Small intestine (tissue), 7 donors: Measurements from ENCODE around the gene ENTPD8. TPM values are rescaled to one million over a fixed set of nuclear protein-coding genes. Genes with fewer than 3 reads are reported as not detected.
"Not testable (repeated sequence)": the region's sequence is repeated elsewhere in the genome, so short reads cannot be mapped to it uniquely, and the experiment has no call there.

Experiments
- DNase-seq, 2 donors: peaks; one replicate each; pipeline versions ENCODE4 v3.0.0 to v3.0.0-alpha.2; 2013
- FAIRE-seq: peaks from 2 replicates; lab custom pipeline; 2012; peaks lifted over from hg19 to GRCh38; lab: Jason Lieb, UNC
- H3K27ac ChIP-seq, 3 donors: one replicate each; pipeline ENCODE4 v1.5.1; 2013; ENCODE audit warnings: low read length in 2 of 3, mild to moderate bottlenecking in 2 of 3, control low read depth in 1 of 3, inconsistent platforms in 1 of 3, low read depth in 1 of 3, moderate library complexity in 1 of 3
- H3K27me3 ChIP-seq, 3 donors: one replicate each; pipeline ENCODE4 v1.6.1; 2013; ENCODE audit warnings: low read length in 3 of 3, inconsistent platforms in 1 of 3; ENCODE audit not compliant: control insufficient read depth in 3 of 3, insufficient read depth in 3 of 3
- H3K36me3 ChIP-seq, 3 donors: one replicate each; pipeline ENCODE4 v1.6.1; 2013; ENCODE audit warnings: low read length in 3 of 3, inconsistent platforms in 1 of 3, low read depth in 1 of 3, mild to moderate bottlenecking in 1 of 3, moderate library complexity in 1 of 3; ENCODE audit not compliant: control insufficient read depth in 3 of 3, insufficient read depth in 2 of 3
- H3K4me1 ChIP-seq, 3 donors: one replicate each; pipeline ENCODE4 v1.6.1; 2013; ENCODE audit warnings: low read length in 2 of 3, inconsistent platforms in 1 of 3, low read depth in 1 of 3, mild to moderate bottlenecking in 1 of 3, moderate library complexity in 1 of 3; ENCODE audit not compliant: control insufficient read depth in 3 of 3, insufficient read depth in 2 of 3
- H3K4me3 ChIP-seq, 3 donors: one replicate each; pipeline ENCODE4 v1.5.1; 2013; ENCODE audit warnings: low read length in 3 of 3, control low read depth in 1 of 3, inconsistent platforms in 1 of 3, low read depth in 1 of 3, mild to moderate bottlenecking in 1 of 3, moderate library complexity in 1 of 3
- H3K9me3 ChIP-seq, 2 donors: one replicate each; pipeline ENCODE4 v1.6.1; 2013; ENCODE audit warnings: low read depth in 1 of 2, low read length in 1 of 2; ENCODE audit not compliant: control insufficient read depth in 2 of 2, insufficient read depth in 1 of 2
- WGBS, 3 donors: extraction: QIAGEN DNeasy Blood & Tissue Kit; methylation state at CpG; one replicate each; pipeline ENCODE4 v1.1.7; 2013; 5-methylcytosine and 5-hydroxymethylcytosine counted together
- polyA plus RNA-seq, 4 donors: library from polyadenylated mRNA; stranded (reverse) in 3 of 4; unstranded in 1 of 4; fragments of 200-250 nt in 3 of 4; fragments of 120-200 nt in 1 of 4; gene quantifications; one replicate each; pipeline versions ENCODE4 v1.2.1 to v1.2.3, GENCODE V29; 2013
- donor health status: healthy with polysubstance abuse.
- donor health status: control.
- donor health status: control.
- donor health status: Bipolar disorder and iron deficiency.
- donor health status: healthy.

ENTPD8 gene
- polyA plus RNA-seq, 4 donors, result 15.9 to 85.4 (median 40.8) TPM

DNA sequence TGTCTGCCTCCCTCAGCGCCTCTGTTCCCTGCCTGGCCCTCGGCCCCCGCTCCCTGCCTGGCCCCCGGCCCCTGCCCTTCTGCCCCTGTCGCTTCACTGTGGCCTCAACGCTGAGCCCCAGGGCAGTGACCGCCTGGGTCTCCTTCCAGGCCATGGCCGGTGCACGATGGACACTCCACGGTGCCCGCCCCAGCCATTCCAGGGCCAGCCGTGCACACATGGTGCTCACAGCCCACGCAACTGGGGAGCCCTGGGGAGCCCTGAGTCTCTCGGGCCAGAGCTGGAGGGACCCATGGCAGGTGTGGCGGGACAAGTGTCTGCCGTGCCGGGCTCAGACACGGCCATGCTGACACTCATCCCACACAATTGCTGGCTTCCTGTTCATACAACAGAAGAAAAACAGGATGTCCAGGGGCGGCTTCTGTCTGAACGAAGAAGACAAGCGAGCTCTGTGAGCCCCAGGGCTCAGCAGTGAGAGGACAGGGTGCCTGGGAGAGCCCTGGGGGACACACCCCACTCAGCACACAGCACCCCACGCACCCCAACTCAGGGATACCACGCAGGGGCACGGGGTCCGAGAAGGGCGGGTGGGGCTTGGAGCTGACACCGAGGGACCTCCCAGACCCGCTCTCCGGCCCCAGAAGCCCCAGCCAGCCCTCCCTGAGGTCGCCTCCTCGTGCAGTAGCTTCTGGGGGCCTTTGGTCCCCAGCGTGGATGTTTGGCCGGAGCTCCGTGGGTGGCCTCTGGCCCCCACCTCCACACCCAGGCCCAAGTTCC, 53.9 kb downstream of the ENTPD8 start:
- Histone ChIP-seq H3K4me3 (no peak overlapping the region), H3K9me3 (no peaks in the 10 kb centered on the region), H3K36me3 (peaks cover 0 to 60% (median 0%) of the 10 kb centered on the region in 3 donors), H3K4me1 (peaks cover 0 to 27% (median 0%) of the 10 kb centered on the region in 3 donors), H3K27ac (peak overlapping the region in 1 of 3 donors; percentile 42), H3K27me3 (no peaks in the 10 kb centered on the region)
- DNase-seq (no peak), FAIRE-seq (no peak)
- WGBS, 3 donors, result 67 to 89% (median 82%) methylated on average over 29 to 34 of the region's 34 CpGs

DNA sequence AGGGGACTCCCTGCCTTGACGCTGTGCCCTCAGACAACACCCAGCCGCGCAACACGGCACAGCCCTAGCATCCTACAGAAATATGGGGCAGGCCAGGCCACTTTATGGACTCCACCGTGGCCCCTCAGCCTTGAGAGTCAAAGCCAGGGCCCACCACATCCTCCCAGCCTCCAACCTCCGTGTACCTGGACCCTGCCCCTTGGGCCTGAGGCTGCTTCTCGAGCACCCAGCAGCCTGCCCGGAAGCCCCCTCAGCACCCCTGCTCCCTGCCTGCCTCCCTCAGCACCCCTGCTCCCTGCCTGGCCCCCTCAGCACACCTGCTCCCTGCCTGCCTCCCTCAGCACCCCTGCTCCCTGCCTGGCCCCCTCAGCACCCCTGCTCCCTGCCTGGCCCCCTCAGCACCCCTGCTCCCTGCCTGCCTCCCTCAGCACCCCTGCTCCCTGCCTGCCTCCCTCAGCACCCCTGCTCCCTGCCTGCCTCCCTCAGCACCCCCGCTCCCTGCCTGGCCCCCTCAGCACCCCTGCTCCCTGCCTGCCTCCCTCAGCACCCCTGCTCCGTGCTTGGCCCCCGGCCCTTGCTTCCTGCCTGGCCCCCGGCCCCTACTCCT, 54.5 kb downstream of the ENTPD8 start:
- not testable (repeated sequence) for H3K27me3 ChIP-seq, H3K9me3 ChIP-seq, H3K27ac ChIP-seq, FAIRE-seq, H3K4me3 ChIP-seq, DNase-seq
- 77 to 84% (median 81%) methylated on average over 12 of the region's 12 CpGs for WGBS, 3 donors
- H3K4me1 ChIP-seq, result peaks cover 0 to 27% (median 0%) of the 10 kb centered on the region in 3 donors
- peaks cover 0 to 54% (median 0%) of the 10 kb centered on the region in 3 donors for H3K36me3 ChIP-seq

DNA sequence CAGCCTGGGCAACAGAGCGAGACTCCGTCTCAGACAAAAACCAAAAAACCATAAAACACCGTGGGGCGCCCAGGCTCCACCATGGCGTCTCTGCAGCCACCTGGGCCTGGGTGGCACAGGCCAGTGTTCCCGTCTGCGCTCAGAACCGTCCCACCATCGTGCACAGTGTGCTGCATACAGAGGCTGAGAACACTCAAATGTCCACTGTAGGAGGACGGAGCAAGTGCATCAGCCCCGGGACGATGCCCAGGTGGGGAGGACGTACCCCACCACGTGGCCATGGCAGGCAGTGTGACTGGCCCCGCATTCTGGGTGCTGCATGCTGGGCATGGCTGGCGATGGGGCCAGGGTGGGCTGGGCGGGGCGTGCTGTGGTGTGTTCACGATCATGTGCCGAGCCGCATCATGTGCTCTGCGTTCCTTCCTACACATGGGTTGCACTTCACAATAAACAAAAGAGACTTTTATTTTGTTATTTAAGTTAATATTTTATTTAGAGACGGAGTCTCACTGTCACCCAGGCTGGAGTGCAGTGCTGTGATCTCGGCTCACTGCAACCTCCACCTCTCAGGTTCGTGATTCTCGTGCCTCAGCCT, 56.0 kb downstream of the ENTPD8 start:
- Histone ChIP-seq H3K36me3 (peaks cover 0 to 44% (median 0%) of the 10 kb centered on the region in 3 donors), H3K27me3 (no peaks in the 10 kb centered on the region), H3K4me1 (peaks cover 0 to 20% (median 0%) of the 10 kb centered on the region in 3 donors), H3K4me3 (no peak overlapping the region), H3K9me3 (no peaks in the 10 kb centered on the region), H3K27ac (no peak overlapping the region)
- no peak for DNase-seq
- WGBS, 3 donors, result 93 to 94% (median 93%) methylated on average over 26 of the region's 26 CpGs
- FAIRE-seq, result no peak

Other genes with a start within 250 kb of the ENTPD8 start
- gene TPRN, start 240.6 kb downstream of the ENTPD8 start, polyA plus RNA-seq, result 10 to 100 TPM; 34.1 to 98.4 (median 65.9) TPM
- gene TMEM203, start 235.7 kb downstream of the ENTPD8 start, polyA plus RNA-seq, result 10 to 100 TPM; 33.0 to 38.2 (median 35.0) TPM
- gene NDOR1, start 235.7 kb downstream of the ENTPD8 start, polyA plus RNA-seq, result 10 to 100 TPM in 2 of 4 donors, 1 to 10 TPM in 2; 9.2 to 15.3 (median 12.1) TPM
- 10 to 100 TPM in 1 of 4 donors, 1 to 10 TPM in 3; 2.7 to 10.8 (median 8.3) TPM for gene RNF208, start 219.1 kb downstream of the ENTPD8 start, polyA plus RNA-seq
- gene CYSRT1, start 216.2 kb downstream of the ENTPD8 start, polyA plus RNA-seq, result 10 to 100 TPM in 1 of 4 donors, 1 to 10 TPM in 1, under 1 TPM in 2; 0.57 to 70.0 (median 1.5) TPM
- gene RNF224, start 213.9 kb downstream of the ENTPD8 start, polyA plus RNA-seq, result 10 to 100 TPM in 1 of 4 donors, under 1 TPM in 1, not detected in 2; 0.03 to 83.7 TPM
- 10 to 100 TPM in 1 of 4 donors, under 1 TPM in 3; 0.21 to 30.3 (median 0.85) TPM for gene SLC34A3, start 210.5 kb downstream of the ENTPD8 start, polyA plus RNA-seq
- 100 to 1,000 TPM; 365 to 445 (median 372) TPM for gene TUBB4B, start 200.1 kb downstream of the ENTPD8 start, polyA plus RNA-seq
- gene STPG3, start 190.1 kb downstream of the ENTPD8 start, polyA plus RNA-seq, result 1 to 10 TPM in 1 of 4 donors, not detected in 3; 3.9 TPM
- 10 to 100 TPM; 34.7 to 62.5 (median 40.1) TPM for gene NELFB, start 186.0 kb downstream of the ENTPD8 start, polyA plus RNA-seq
- 10 to 100 TPM in 2 of 4 donors, 1 to 10 TPM in 2; 3.4 to 21.5 (median 15.4) TPM for gene TOR4A, start 163.6 kb downstream of the ENTPD8 start, polyA plus RNA-seq
- 10 to 100 TPM in 2 of 4 donors, 1 to 10 TPM in 2; 3.2 to 39.9 (median 8.9) TPM for gene NRARP, start 139.1 kb downstream of the ENTPD8 start, polyA plus RNA-seq
- gene EXD3, start 18.2 kb downstream of the ENTPD8 start, polyA plus RNA-seq, result 10 to 100 TPM; 15.0 to 47.8 (median 32.4) TPM
- gene NOXA1, start 18.0 kb downstream of the ENTPD8 start, polyA plus RNA-seq, result 10 to 100 TPM in 3 of 4 donors, 1 to 10 TPM in 1; 8.0 to 38.0 (median 20.7) TPM
- 10 to 100 TPM; 25.4 to 76.9 (median 45.6) TPM for gene NSMF, start 18.0 kb upstream of the ENTPD8 start, polyA plus RNA-seq
- 1 to 10 TPM; 2.9 to 8.8 (median 3.3) TPM for gene PNPLA7, start 109.0 kb upstream of the ENTPD8 start, polyA plus RNA-seq
- gene MRPL41, start 110.5 kb upstream of the ENTPD8 start, polyA plus RNA-seq, result 100 to 1,000 TPM in 2 of 4 donors, 10 to 100 TPM in 2; 33.7 to 166 (median 109) TPM
- 10 to 100 TPM; 22.5 to 36.7 (median 31.5) TPM for gene DPH7, start 137.6 kb upstream of the ENTPD8 start, polyA plus RNA-seq
- gene ZMYND19, start 149.2 kb upstream of the ENTPD8 start, polyA plus RNA-seq, result 10 to 100 TPM; 14.1 to 17.7 (median 17.0) TPM
- gene ARRDC1, start 164.3 kb upstream of the ENTPD8 start, polyA plus RNA-seq, result 100 to 1,000 TPM in 2 of 4 donors, 10 to 100 TPM in 2; 63.4 to 236 (median 123) TPM
- 10 to 100 TPM; 35.2 to 53.9 (median 39.1) TPM for gene EHMT1, start 177.6 kb upstream of the ENTPD8 start, polyA plus RNA-seq